Measurements from ENCODE around the gene EXOC2. TPM values are rescaled to one million over a fixed set of nuclear protein-coding genes. Genes with fewer than 3 reads are reported as not detected.

EXOC2 gene
- total and polyA plus RNA-seq, 4 experiments from 2014 or later: 38.2 to 48.3 (median 46.1) TPM

DNA sequence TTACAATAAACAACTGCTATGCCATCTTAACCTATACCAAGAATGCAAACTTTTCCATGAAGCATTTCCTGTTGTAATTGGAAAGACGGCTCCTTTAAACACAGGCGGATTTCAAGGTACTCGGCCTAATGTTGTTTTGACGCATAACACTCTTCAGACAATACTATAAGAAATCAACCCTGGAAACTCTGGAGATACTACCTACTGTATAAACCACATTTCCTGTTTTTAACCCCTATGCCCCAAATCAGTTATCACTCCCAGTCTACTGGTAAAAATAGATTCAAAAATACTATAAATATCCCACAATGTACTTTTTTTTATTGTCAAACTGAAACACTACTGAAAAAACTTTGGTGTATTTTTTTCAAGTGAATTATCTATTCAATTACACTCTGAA, 183.3 kb downstream of the EXOC2 start:
- H3K4me3 Mint-ChIP-seq: peak overlapping the region in 6 of 8 donors; percentile 37 to 67 (median 61)
- ChIA-PET POLR2A (ENCODE audit: partially characterized antibody) (interaction anchor here (0.7 kb wide), 1 partner anchor 9 kb away, joined by 3 read pairs; no protein-coding TSS in a partner anchor), CTCF (ENCODE audit: partially characterized antibody) (no interaction called here)
- no peaks in the 10 kb centered on the region for H3K27me3 Mint-ChIP-seq
- no peaks in the 10 kb centered on the region for H3K27me3 ChIP-seq (ENCODE audit: insufficient read depth, low read length)
- H3K9me3 Mint-ChIP-seq: no peaks in the 10 kb centered on the region
- intact Hi-C loops (cut with micrococcal nuclease): loop anchor here (10.0 kb wide), 1 partner anchor 215 kb away; the partner anchor contains the start of gene DUSP22
- no peak overlapping the region for H3K4me3 ChIP-seq (ENCODE audit: low read length in 2 of 2)
- no peak overlapping the region for H3K27ac ChIP-seq (ENCODE audit: low read depth, low read length)
- DNase-seq: no peak
- H3K27ac Mint-ChIP-seq: peak overlapping the region in 6 of 7 donors; percentile 0 to 75 (median 64)
- H3K4me1 ChIP-seq (ENCODE audit: insufficient read depth, low read length): peaks cover 47% of the 10 kb centered on the region
- H3K36me3 ChIP-seq (ENCODE audit: insufficient read depth, low read length): no peaks in the 10 kb centered on the region
- peaks cover 1 to 22% of the 10 kb centered on the region in 2 donors for H3K36me3 Mint-ChIP-seq
- H3K4me1 Mint-ChIP-seq: peaks cover 55 to 87% (median 68%) of the 10 kb centered on the region in 4 donors
- H3K9me3 ChIP-seq (ENCODE audit: control insufficient read depth in 1 of 2, low read length in 2 of 2): no peaks in the 10 kb centered on the region

DNA sequence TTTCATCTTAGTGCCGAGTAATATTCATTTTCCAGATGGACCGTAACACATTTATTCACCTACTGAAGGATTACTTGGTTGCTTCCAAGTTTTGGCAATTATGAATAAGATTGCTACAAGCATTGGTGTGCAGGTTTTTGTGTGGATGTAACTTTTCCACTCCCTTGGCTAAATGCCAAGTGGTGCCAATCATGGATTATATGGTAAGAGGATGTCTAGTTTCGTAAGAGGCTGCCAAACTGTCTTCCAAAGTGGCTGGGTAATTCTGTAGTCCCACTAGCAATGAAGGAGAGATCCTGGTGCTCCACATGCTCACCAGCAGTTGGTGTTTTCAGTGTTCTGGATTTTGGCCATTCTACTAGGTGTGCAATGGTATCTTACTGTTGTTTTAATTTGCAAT, 184.3 kb downstream of the EXOC2 start:
- Mint-ChIP-seq H3K4me3 (no peak overlapping the region), H3K36me3 (peaks cover 1 to 22% of the 10 kb centered on the region in 2 donors), H3K4me1 (peaks cover 45 to 77% (median 63%) of the 10 kb centered on the region in 4 donors), H3K27ac (peak overlapping the region in 4 of 7 donors; percentile 11 to 64 (median 32)), H3K27me3 (no peaks in the 10 kb centered on the region), H3K9me3 (no peaks in the 10 kb centered on the region)
- Histone ChIP-seq H3K27me3 (ENCODE audit: insufficient read depth, low read length) (no peaks in the 10 kb centered on the region), H3K36me3 (ENCODE audit: insufficient read depth, low read length) (no peaks in the 10 kb centered on the region), H3K9me3 (ENCODE audit: control insufficient read depth in 1 of 2, low read length in 2 of 2) (no peaks in the 10 kb centered on the region), H3K4me3 (ENCODE audit: low read length in 2 of 2) (no peak overlapping the region), H3K27ac (ENCODE audit: low read depth, low read length) (no peak overlapping the region), H3K4me1 (ENCODE audit: insufficient read depth, low read length) (peaks cover 41% of the 10 kb centered on the region)
- intact Hi-C loops (cut with micrococcal nuclease): loop anchor here (10.0 kb wide), 1 partner anchor 214 kb away; the partner anchor contains the start of gene DUSP22
- ChIA-PET POLR2A (ENCODE audit: partially characterized antibody) (no interaction called here), CTCF (ENCODE audit: partially characterized antibody) (no interaction called here)
- DNase-seq: no peak

DNA sequence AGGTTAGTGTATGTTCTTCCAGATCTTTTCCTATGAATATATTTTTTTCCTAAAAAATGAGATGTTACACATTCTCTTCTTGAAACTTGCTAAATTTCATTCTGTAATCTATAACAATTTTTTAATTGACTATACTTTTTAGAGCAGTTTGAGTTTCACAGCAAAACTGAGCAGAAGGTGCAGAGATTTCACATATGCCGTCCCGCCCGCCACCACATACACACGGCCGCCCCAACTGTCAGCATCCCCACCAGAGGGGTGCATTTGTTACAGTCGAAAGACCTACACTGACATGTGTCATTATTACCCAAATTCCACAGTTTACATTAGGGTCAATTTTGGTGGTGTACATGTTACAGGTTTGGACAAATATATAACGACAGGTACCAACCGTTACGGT, 184.9 kb downstream of the EXOC2 start:
- no peaks in the 10 kb centered on the region for H3K27me3 ChIP-seq (ENCODE audit: insufficient read depth, low read length)
- no peak overlapping the region for H3K27ac ChIP-seq (ENCODE audit: low read depth, low read length)
- Mint-ChIP-seq H3K27ac (peak overlapping the region in 2 of 7 donors; percentile 64 to 76), H3K4me3 (no peak overlapping the region), H3K27me3 (no peaks in the 10 kb centered on the region), H3K4me1 (peaks cover 47 to 74% (median 62%) of the 10 kb centered on the region in 4 donors), H3K36me3 (peaks cover 0 to 17% of the 10 kb centered on the region in 2 donors), H3K9me3 (no peaks in the 10 kb centered on the region)
- POLR2A ChIA-PET (ENCODE audit: partially characterized antibody): no interaction called here
- H3K9me3 ChIP-seq (ENCODE audit: control insufficient read depth in 1 of 2, low read length in 2 of 2): no peaks in the 10 kb centered on the region
- no peak for DNase-seq
- H3K4me3 ChIP-seq (ENCODE audit: low read length in 2 of 2): no peak overlapping the region
- CTCF ChIA-PET (ENCODE audit: partially characterized antibody): no interaction called here
- peaks cover 41% of the 10 kb centered on the region for H3K4me1 ChIP-seq (ENCODE audit: insufficient read depth, low read length)
- no peaks in the 10 kb centered on the region for H3K36me3 ChIP-seq (ENCODE audit: insufficient read depth, low read length)
- intact Hi-C loops (cut with micrococcal nuclease): loop anchor here (10.0 kb wide), 1 partner anchor 213 kb away; the partner anchor contains the start of gene DUSP22

DNA sequence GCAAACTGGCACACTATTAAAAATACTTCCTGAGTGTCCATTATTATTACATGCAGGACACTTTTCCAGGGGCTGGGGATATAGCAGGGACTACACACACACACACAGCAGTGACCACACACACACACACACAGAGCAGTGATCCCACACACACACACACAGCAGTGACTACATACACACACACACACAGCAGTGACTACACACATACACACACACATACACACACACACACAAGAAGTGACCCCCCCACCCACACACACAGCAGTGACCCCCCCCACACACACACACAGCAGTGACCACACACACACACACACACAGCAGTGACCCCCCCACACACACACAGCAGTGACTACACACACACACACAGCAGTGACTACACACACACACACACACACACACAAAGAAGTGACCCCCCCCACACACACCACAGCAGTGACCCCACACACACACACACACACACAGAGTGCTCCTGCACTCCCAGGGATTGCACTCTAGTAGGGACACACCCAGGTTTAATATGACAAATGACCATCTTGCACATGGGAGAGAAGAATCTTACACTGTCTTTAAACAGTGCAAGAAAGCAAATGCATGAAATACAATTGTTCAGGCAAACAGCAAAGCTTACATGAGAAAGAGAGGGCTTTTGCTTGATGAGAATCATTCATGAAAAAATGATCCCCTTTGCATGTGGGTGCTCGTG, 185.9 kb downstream of the EXOC2 start:
- Histone ChIP-seq H3K27me3 (ENCODE audit: insufficient read depth, low read length) (no peaks in the 10 kb centered on the region), H3K9me3 (ENCODE audit: control insufficient read depth in 1 of 2, low read length in 2 of 2) (no peaks in the 10 kb centered on the region), H3K27ac (ENCODE audit: low read depth, low read length) (no peak overlapping the region), H3K4me3 (ENCODE audit: low read length in 2 of 2) (no peak overlapping the region), H3K4me1 (ENCODE audit: insufficient read depth, low read length) (peaks cover 49% of the 10 kb centered on the region), H3K36me3 (ENCODE audit: insufficient read depth, low read length) (no peaks in the 10 kb centered on the region)
- no peak for DNase-seq
- intact Hi-C loops (cut with micrococcal nuclease): loop anchor here (2.0 to 10.0 kb wide), 2 partner anchors 16 to 212 kb away; partner anchors contain the start of gene DUSP22
- CTCF ChIA-PET (ENCODE audit: partially characterized antibody): no interaction called here
- POLR2A ChIA-PET (ENCODE audit: partially characterized antibody): no interaction called here
- Mint-ChIP-seq H3K27me3 (no peaks in the 10 kb centered on the region), H3K9me3 (no peaks in the 10 kb centered on the region), H3K4me1 (peaks cover 54 to 79% (median 68%) of the 10 kb centered on the region in 4 donors), H3K4me3 (peak overlapping the region in 2 of 8 donors; percentile 18 to 21), H3K27ac (peak overlapping the region in 4 of 7 donors; percentile 2 to 77 (median 60)), H3K36me3 (peaks cover 0 to 10% of the 10 kb centered on the region in 2 donors)

DNA sequence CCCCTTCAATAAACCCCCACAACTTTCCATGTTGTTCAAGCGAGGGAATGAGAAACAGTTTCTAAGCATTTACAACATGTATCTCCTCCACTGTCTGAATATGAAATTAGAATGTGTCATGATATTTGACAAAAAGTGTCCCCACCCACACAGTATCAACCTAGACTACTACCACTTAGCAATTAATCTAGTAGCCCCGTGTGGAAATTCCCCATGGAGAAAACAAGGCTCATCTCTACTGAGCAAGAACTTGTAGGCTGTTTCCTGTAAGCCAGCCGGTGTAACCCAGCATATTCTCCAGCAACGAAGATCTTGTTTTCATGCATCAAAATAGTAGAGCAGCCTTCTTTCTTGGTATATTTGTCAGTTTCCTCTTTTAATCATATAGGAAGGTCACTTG, 186.4 kb downstream of the EXOC2 start:
- Mint-ChIP-seq H3K4me1 (peaks cover 55 to 81% (median 70%) of the 10 kb centered on the region in 4 donors), H3K27ac (peak overlapping the region in 2 of 7 donors; percentile 51 to 62), H3K4me3 (peak overlapping the region in 1 of 8 donors; percentile 45), H3K9me3 (no peaks in the 10 kb centered on the region), H3K36me3 (peaks cover 2 to 5% of the 10 kb centered on the region in 2 donors), H3K27me3 (no peaks in the 10 kb centered on the region)
- H3K4me3 ChIP-seq (ENCODE audit: low read length in 2 of 2): no peak overlapping the region
- no peak overlapping the region for H3K27ac ChIP-seq (ENCODE audit: low read depth, low read length)
- H3K9me3 ChIP-seq (ENCODE audit: control insufficient read depth in 1 of 2, low read length in 2 of 2): no peaks in the 10 kb centered on the region
- no peak for DNase-seq
- intact Hi-C loops (cut with micrococcal nuclease): loop anchor here (2.0 to 10.0 kb wide), 2 partner anchors 16 to 212 kb away; partner anchors contain the start of gene DUSP22
- ChIA-PET POLR2A (ENCODE audit: partially characterized antibody) (no interaction called here), CTCF (ENCODE audit: partially characterized antibody) (no interaction called here)
- no peaks in the 10 kb centered on the region for H3K36me3 ChIP-seq (ENCODE audit: insufficient read depth, low read length)
- H3K4me1 ChIP-seq (ENCODE audit: insufficient read depth, low read length): peaks cover 50% of the 10 kb centered on the region
- H3K27me3 ChIP-seq (ENCODE audit: insufficient read depth, low read length): no peaks in the 10 kb centered on the region

DNA sequence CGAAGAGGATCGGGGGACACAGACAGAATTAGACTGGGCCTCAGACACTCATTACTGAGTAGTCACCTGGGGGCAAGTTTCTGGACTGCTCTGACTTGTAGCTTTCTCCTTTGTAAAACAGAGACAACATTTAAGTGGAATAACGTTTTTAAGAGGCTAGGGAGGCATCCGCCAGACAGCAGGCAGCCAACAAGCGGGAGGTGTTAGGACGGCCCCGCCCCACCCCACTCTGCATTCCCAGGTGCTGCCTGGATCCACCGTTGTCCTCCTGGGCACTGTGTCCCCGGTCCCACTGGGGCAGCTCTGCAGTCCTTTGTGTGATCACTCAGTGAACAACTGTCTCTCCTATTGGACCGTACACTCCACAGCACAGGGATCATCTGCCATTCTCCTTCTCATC, 187.6 kb downstream of the EXOC2 start:
- Mint-ChIP-seq H3K27ac (no peak overlapping the region), H3K27me3 (no peaks in the 10 kb centered on the region), H3K36me3 (peaks cover 2 to 5% of the 10 kb centered on the region in 2 donors), H3K9me3 (no peaks in the 10 kb centered on the region), H3K4me3 (no peak overlapping the region), H3K4me1 (peaks cover 54 to 78% (median 67%) of the 10 kb centered on the region in 4 donors)
- DNase-seq: no peak
- no peaks in the 10 kb centered on the region for H3K27me3 ChIP-seq (ENCODE audit: insufficient read depth, low read length)
- POLR2A ChIA-PET (ENCODE audit: partially characterized antibody): no interaction called here
- H3K9me3 ChIP-seq (ENCODE audit: control insufficient read depth in 1 of 2, low read length in 2 of 2): no peaks in the 10 kb centered on the region
- intact Hi-C loops (cut with micrococcal nuclease): loop anchor here (10.0 kb wide), 1 partner anchor 211 kb away; the partner anchor contains the start of gene DUSP22
- peaks cover 47% of the 10 kb centered on the region for H3K4me1 ChIP-seq (ENCODE audit: insufficient read depth, low read length)
- H3K36me3 ChIP-seq (ENCODE audit: insufficient read depth, low read length): no peaks in the 10 kb centered on the region
- CTCF ChIA-PET (ENCODE audit: partially characterized antibody): no interaction called here
- H3K4me3 ChIP-seq (ENCODE audit: low read length in 2 of 2): no peak overlapping the region
- no peak overlapping the region for H3K27ac ChIP-seq (ENCODE audit: low read depth, low read length)

DNA sequence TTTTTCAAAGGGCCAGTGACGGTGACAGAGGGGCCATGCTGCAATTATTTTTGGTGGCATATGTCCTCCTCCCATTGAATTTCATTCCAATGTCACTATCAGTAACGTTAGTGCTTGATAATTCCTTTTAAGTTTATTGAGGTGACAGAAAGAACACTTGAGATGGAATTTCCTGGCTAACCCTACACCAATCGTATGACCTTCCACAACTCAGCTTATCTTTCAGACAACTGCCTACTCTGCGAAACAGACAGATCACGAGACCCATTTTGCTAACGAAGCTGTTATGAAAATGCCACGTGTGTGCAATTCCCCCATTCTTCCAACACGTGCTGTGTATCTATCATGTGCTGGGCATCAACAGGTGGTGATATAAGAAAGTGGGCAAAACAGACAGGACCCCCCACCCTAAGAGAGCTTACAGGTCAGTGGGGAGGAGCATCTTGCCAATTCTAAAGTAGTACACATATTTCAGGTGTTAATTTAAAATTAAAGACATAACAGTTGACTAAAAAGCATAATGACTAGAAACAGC, 188.4 kb downstream of the EXOC2 start:
- H3K4me1 ChIP-seq (ENCODE audit: insufficient read depth, low read length): peaks cover 47% of the 10 kb centered on the region
- no peaks in the 10 kb centered on the region for H3K27me3 ChIP-seq (ENCODE audit: insufficient read depth, low read length)
- H3K4me1 Mint-ChIP-seq: peaks cover 53 to 78% (median 67%) of the 10 kb centered on the region in 4 donors
- H3K27me3 Mint-ChIP-seq: no peaks in the 10 kb centered on the region
- ChIA-PET CTCF (ENCODE audit: partially characterized antibody) (no interaction called here), POLR2A (ENCODE audit: partially characterized antibody) (no interaction called here)
- H3K27ac ChIP-seq (ENCODE audit: low read depth, low read length): no peak overlapping the region
- no peak overlapping the region for H3K4me3 Mint-ChIP-seq
- H3K36me3 ChIP-seq (ENCODE audit: insufficient read depth, low read length): no peaks in the 10 kb centered on the region
- H3K9me3 ChIP-seq (ENCODE audit: control insufficient read depth in 1 of 2, low read length in 2 of 2): no peaks in the 10 kb centered on the region
- H3K36me3 Mint-ChIP-seq: peaks cover 2 to 5% of the 10 kb centered on the region in 2 donors
- no peaks in the 10 kb centered on the region for H3K9me3 Mint-ChIP-seq
- DNase-seq: no peak
- intact Hi-C loops (cut with micrococcal nuclease): loop anchor here (5.0 to 10.0 kb wide), 2 partner anchors 112 to 210 kb away; partner anchors contain the start of genes DUSP22 and IRF4
- no peak overlapping the region for H3K4me3 ChIP-seq (ENCODE audit: low read length in 2 of 2)
- H3K27ac Mint-ChIP-seq: peak overlapping the region in 2 of 7 donors; percentile 31 to 47

Measured in CD4-positive, alpha-beta memory T cell (primary cell).